GM19397 (cell line): ENCODE data around the gene TTC1.
"Not testable (repeated sequence)": the region's sequence is repeated elsewhere in the genome, so short reads cannot be mapped to it uniquely, and the experiment has no call there.

Experiments used
- ATAC-seq: cut with Tn5 transposase; IDR thresholded peaks from one replicate; pipeline ENCODE4 v1.9.1; 2021; ENCODE audit warnings: mild to moderate bottlenecking, moderate library complexity; ENCODE audit not compliant: unreplicated experiment

Gene TTC1

DNA sequence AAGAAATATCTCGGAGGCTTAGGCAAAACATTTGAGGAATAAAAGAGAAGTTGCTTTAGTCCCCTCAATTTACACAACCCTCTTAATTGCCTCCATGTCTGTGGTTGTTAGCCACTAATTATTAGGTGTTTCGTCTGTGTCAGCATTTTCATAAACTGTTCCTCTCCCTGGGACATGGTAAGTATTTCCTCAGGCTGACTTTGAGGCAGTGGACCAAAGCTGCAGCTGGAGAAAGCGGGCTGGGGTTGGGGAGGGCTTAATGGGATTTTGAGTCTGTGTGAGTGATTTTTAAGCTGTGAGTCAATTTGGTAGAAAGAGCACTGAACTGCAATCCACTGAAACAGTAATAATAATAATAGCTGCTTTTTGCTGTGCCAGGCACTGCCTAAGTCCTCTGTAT, 13.0 kb upstream of the TTC1 start:
- ATAC-seq: no peak

DNA sequence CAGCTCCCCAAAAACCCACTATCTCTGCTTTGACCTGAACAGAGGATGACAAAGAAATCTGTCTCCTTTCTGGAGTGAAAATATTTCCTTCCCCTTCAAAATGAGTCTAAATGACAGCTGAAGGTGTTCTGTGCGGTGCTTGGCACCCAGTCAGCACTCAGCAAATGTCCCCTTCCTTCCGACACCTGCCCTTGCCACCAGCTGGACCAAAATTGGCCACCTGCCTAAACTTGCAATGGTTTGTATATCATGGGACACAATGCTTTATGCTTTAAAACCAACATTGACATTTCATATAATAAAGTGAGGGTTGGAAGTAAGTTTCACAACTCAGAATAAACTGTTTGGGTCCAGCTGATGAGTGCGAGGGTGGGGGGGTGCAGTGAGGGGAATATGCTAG, 7.5 kb upstream of the TTC1 start:
- ATAC-seq: no peak

DNA sequence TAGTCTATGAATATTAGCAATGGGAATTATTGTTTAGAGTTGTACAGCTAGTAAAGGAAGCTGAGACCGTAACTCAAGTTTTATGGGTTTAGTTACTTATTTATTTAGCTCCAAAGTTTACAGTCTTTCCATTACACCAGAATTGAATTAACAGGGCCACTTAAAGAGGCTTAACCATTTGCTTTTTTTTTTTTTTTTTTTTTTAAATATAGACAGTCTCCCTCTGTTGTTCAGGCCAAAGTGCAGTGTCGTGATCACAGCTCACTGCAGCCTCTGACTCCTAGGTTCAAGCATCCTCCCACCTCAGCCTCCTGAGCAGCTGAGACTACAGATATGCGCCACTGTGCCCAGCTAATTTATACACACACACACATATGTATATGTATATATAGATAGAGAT, 1.4 kb upstream of the TTC1 start:
- no peak for ATAC-seq

- ATAC-seq: not testable (repeated sequence)
Measured at GRCh38 chr5:160008529-160008876, 436 bp upstream of the TTC1 start.

DNA sequence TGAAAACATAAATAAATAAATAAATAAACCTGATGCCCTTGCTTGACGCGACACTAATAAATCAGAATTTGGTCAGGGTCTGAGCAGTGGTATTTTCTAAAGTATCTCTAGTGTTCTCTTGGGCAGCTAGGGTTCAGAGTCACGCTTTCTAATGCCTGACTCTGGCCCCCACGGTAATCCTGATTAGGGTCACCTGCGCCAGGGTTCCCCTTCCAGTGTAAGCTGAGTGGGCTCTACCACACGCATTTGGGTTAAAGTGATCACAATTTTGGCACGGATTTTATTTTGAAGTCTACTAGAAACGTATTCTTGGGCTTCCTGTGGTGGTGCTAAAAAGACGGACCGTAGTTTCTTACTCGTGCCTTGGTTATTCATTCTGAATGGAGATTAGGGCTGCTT, 651 bp downstream of the TTC1 start:
- ATAC-seq: peak; percentile 6

GRCh38 chr5:160011471-160011870, 2.5 kb downstream of the TTC1 start:
- ATAC-seq: no peak

DNA sequence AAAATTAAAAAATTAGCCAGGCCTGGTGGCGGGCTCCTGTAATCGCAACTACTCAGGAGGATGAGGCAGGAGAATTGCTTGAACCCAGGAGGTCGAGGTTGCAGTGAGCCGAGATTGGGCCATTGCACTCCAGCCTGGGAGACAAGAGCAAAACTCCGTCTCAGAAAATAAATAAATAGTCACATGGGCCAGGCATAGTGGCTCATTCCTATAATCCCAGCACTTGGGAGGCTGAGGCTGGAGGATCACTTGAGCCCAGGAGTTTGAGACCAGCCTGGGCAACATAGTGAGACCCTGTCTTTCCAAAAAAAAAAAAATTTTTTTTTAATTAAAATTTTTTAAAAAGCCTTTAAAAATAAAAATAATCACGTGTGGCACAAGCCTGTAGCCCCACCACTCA, 5.3 kb downstream of the TTC1 start:
- ATAC-seq: not testable (repeated sequence)

DNA sequence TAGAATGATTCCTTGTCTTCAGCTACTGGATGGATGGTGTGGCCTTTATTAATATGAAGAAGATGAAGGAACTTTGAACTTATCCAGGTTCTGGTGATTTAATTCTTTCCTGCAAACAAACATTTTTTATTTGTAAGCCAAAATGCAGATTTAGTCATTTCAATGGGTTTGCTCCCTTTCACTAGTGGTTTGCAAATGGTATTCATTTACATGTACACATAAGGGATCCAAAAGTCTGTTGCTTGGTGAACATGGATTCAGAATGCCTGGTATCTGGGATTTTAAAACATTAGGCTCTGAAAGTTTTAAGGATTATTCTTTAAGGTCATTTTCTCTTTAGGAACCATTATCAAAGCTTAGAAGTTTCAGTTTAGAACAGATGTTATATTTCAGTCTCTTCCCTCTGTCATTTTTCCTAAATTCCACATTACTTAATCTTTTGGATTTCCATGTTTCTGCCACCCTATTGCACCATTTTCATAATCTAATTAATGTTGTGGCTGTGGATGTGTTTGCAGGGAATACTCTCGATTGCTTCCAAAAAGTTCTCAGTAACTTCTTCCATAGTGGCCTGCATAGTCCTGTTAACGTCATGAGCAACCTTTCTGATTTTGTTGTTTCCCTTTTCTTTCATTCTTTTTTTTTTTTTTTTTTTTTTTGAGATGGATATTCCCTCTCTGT, 10.1 kb downstream of the TTC1 start:
- no peak for ATAC-seq

DNA sequence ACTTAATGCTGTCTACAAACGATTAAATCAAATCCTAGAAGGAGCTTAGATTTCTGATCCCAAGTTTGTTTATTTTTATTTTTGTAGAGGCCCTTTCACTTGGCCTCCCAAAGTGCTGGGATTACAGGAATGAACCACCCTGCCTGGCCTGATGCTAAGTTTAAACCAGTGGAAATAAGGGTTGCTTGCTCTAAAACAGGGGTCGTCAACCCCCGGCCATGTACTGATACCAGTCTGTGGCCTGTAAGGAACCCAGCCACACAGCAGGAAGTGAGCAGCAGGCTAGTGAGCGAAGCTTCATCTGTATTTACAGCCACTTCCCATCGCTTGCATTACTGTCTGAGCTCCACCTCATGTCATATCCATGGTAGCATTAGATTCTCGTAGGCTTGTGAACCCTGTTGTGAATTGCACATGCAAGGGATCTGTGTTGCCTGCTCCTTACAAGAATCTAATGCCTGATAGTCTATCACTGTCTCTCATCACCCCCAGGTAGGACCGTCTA, 11.4 kb downstream of the TTC1 start:
- no peak for ATAC-seq

GRCh38 chr5:160020964-160021363, 12.0 kb downstream of the TTC1 start:
- no peak for ATAC-seq

DNA sequence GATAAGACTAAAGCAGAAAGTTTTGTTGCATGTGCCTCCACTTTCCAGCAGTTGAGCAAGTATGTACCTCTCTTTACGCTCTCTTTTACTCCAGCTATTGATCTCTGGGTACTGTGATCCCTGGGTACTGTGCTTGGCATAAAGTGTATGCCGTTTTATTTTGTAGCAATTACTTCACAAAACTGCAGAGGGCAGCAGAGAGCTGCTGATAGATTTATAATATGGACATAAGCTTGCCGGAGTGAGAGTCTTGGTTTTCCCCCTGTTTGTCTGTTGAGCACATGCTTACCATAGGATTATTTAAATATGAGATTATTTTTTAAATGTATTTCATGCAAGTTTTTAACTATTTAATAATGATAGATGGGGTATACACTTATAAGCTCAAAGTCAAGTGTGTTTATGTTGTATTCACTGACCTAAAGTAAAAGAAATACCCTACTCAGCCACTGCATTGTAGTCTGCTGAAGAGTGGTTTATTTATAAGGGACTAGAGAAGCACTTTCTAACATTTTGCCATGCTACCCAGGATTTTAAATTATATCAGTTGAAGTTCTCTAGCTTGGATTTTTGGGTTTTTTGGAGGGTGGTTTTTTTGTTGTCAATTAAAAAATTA, 13.0 kb downstream of the TTC1 start:
- peak; percentile 88 for ATAC-seq

DNA sequence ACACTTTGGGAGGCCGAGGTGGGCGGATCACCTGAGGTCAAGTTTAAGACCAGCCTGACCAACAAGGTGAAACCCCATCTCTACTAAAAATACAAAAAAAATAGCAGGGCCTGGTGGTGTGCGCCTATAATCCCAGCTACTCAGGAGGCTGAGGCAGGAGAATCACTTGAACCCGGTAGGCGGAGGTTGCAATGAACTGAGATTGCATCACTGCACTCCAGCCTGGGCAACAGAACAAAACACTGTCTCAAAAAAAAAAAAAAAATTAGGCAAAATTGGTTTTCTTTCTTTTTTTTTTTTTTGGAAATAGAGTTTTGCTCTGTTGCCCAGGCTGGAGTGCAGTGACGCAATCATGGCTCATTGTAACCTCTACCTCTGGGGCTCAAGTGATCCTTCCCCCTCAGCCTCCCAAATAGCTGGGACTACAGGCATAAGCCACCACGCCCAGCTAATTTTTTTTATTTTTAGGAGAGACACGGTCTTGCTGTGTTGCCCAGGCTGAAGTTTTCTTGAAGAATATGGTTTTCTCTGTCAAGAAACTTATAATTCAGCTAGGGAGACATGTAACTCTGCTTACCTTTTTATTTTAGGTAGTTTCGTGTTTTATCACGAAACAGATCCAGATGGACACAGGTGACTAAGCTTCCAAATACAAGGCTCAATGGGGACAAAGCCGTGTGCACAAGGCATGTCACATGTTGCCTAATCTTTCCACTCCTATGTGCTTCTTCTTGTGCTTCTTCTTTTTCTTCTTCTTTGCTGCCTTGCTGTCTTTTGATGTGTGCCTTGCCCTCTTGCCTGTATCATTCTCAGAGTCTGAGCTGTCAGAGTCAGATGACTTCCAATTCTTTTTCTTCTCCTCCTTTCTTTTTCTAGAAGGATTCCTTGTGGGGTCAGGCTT, 14.3 kb downstream of the TTC1 start:
- no peak for ATAC-seq

DNA sequence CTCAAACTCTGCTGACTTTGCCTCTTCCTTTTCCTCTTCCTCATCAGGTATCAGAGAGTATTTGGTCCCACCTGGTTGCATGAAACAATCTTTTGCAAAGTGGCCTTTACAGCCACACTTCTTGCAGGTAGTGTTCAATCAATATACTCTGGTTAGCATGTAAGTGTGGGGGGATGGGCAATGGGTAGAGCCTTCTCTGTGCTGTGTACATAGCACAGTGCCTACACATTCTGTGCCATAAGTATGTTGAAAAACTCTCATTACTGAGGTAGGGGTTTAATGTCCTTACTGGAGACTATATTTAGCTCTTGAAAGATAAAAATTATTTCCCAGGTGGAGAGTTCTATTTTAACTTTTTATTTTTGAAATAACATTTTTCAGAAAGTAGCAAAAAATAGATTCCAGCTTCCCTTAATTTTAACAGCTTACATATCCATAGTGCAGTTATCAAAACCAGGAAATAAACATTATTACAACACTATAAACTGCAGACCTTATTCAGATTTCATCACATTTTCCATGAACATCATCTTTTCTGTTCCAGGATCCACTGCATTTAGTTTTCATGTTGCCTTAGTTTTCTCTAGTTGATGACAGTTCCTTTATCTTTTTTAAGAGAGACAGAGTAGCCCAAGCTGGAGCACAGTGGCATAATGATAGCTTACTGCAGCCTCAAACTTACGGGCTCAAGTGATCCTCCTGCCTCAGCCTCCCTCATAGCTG, 15.1 kb downstream of the TTC1 start:
- no peak for ATAC-seq

DNA sequence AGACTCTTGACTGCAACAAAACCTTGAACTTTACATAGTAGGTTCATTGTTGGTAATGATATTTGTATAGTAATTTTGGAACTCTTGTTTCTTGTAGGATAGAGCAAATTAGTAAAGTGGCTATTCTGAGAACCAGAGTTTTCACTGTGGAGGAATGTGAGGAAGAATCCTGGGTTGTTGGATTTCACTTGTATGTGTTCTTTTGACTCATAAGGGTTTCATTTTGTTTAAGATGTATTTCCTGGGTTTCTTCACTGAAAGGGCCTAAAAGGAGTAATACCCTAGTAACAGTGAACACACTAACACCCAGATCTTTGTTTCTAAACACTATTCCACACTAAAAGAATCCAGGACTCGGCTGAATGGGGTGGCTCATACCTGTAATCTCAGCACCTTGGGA, 20.1 kb downstream of the TTC1 start:
- ATAC-seq: no peak

GRCh38 chr5:160029540-160030139, 20.7 kb downstream of the TTC1 start:
- ATAC-seq: no peak

GRCh38 chr5:160030631-160031377, 21.9 kb downstream of the TTC1 start:
- no peak for ATAC-seq

DNA sequence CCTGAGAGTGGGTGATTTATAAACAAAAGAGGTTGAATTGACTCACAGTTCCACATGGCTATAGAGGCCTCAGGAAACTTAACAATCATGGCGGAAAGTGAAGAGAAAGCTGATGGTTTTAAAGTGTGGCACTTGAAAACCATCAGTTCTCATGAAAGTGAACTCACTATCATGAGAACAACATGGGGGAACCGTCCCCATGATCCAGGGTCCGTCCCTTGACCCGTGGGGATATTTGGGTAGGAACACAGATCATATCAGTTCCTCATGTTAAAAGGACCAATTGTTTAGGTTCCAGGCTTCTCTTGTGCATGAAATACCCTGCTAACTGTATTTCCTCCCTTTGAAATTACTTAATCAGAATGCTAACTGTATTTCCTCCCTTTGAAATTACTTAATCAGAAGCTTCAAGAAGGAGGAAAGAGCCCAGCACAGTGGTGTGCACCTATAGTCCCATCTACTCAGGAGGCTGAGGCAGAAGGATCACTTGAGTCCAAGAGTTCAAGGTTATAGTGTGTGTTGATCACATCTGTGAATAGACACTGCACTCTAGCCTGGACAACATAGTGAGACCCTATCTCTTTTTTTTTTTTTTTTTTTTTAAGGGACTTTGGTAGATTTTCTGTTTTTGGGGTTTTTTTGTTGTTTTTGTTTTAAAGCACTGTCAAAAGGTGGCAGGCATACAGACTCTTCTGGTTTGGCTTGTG, 24.8 kb downstream of the TTC1 start:
- no peak for ATAC-seq

GRCh38 chr5:160036243-160036642, 27.3 kb downstream of the TTC1 start:
- no peak for ATAC-seq

DNA sequence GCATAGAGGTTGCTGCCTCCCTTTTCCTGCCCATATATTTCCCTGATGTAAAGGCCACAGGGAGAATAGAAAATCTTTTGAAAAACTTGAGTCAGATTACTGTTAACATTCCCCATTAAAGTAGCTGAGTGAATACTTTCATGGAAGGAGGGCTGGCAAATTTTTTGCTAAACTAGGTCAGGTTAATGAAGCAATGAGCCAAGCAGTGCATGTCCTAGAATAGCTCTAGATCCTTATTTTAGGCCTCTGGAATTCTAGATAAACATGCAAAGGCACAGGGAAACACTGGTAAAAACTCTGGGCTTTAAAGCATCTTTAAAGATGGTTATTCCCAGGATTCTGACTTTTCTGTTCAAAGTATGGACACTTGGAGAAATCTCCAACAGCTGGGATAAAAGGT, 27.9 kb downstream of the TTC1 start:
- no peak for ATAC-seq
